H9 (cell line): ENCODE measurements around the gene PLAC8. TPM values are rescaled to one million over a fixed set of nuclear protein-coding genes. Genes with fewer than 3 reads are reported as not detected.

ENCODE experiments used
- DNase-seq: peaks from one replicate; pipeline ENCODE4 v3.0.0-alpha.2; 2017
- H2AFZ ChIP-seq: one replicate; pipeline ENCODE4 v1.6.1; 2013; ENCODE audit warnings: mild to moderate bottlenecking, low read length, control low read depth, moderate library complexity
- H2AK5ac ChIP-seq: 2 replicates; pipeline ENCODE4 v1.6.1; 2013; ENCODE audit warnings: low read length, control low read depth, mixed read lengths; ENCODE audit not compliant: insufficient read length
- H2BK120ac ChIP-seq: one replicate; pipeline ENCODE4 v1.6.1; 2013; ENCODE audit warnings: low read depth, mild to moderate bottlenecking, low read length, control low read depth, inconsistent platforms; ENCODE audit not compliant: poor library complexity, severe bottlenecking
- H2BK12ac ChIP-seq: 2 replicates; pipeline ENCODE4 v1.6.1; 2013; ENCODE audit warnings: low read length, control low read depth, mixed read lengths, low read depth; ENCODE audit not compliant: insufficient read length
- H2BK15ac ChIP-seq: 2 replicates; pipeline ENCODE4 v1.6.1; 2013; ENCODE audit warnings: low read depth, low read length, control low read depth
- H2BK20ac ChIP-seq: one replicate; pipeline ENCODE4 v1.6.1; 2013; ENCODE audit warnings: low read depth, mild to moderate bottlenecking, low read length, control low read depth, inconsistent platforms; ENCODE audit not compliant: poor library complexity, severe bottlenecking
- H2BK5ac ChIP-seq: 2 replicates; pipeline ENCODE4 v1.6.1; 2013; ENCODE audit warnings: low read length, control low read depth, mixed read lengths; ENCODE audit not compliant: insufficient read length
- H3K14ac ChIP-seq: 2 replicates; pipeline ENCODE4 v1.6.1; 2013; ENCODE audit warnings: low read length, control low read depth; ENCODE audit not compliant: insufficient read depth
- H3K18ac ChIP-seq: 2 replicates; pipeline ENCODE4 v1.6.1; 2013; ENCODE audit warnings: low read depth, mild to moderate bottlenecking, mixed read lengths, low read length, control low read depth; ENCODE audit not compliant: insufficient read length
- H3K23ac ChIP-seq: 2 replicates; pipeline ENCODE4 v1.6.1; 2013; ENCODE audit warnings: low read length, control low read depth, mixed read lengths, low read depth; ENCODE audit not compliant: insufficient read length
- H3K23me2 ChIP-seq: 2 replicates; pipeline ENCODE4 v1.6.1; 2013; ENCODE audit warnings: low read depth, mild to moderate bottlenecking, mixed read lengths, low read length, control low read depth; ENCODE audit not compliant: insufficient read length, poor library complexity, severe bottlenecking
- H3K27ac ChIP-seq: 2 replicates; pipeline ENCODE4 v1.5.1; 2013; ENCODE audit warnings: low read length, control low read depth, mixed read lengths, low read depth; ENCODE audit not compliant: insufficient read length
- H3K27me3 ChIP-seq: 2 replicates; pipeline ENCODE4 v1.6.1; 2013; ENCODE audit warnings: low read length, control low read depth, inconsistent platforms; ENCODE audit not compliant: insufficient read depth
- H3K4ac ChIP-seq: 2 replicates; pipeline ENCODE4 v1.6.1; 2013; ENCODE audit warnings: low read depth, mild to moderate bottlenecking, control low read depth, inconsistent platforms, low read length, moderate library complexity
- H3K4me1 ChIP-seq: 2 replicates; pipeline ENCODE4 v1.6.1; 2013; ENCODE audit warnings: low read length, control low read depth, inconsistent platforms; ENCODE audit not compliant: insufficient read depth
- H3K4me2 ChIP-seq: 2 replicates; pipeline ENCODE4 v1.6.1; 2013; ENCODE audit warnings: low read length, control low read depth, mixed read lengths; ENCODE audit not compliant: insufficient read length, insufficient read depth
- H3K56ac ChIP-seq: 2 replicates; pipeline ENCODE4 v1.6.1; 2013; ENCODE audit warnings: low read depth, mild to moderate bottlenecking, mixed read lengths, low read length, control low read depth; ENCODE audit not compliant: insufficient read length
- H3K79me1 ChIP-seq: 2 replicates; pipeline ENCODE4 v1.6.1; 2013; ENCODE audit warnings: low read depth, mild to moderate bottlenecking, moderate library complexity, low read length, control low read depth, inconsistent platforms; ENCODE audit not compliant: insufficient read depth, poor library complexity, severe bottlenecking
- H3K79me2 ChIP-seq: 2 replicates; pipeline ENCODE4 v1.6.1; 2013; ENCODE audit warnings: low read length, control low read depth, inconsistent platforms; ENCODE audit not compliant: insufficient read depth
- H3K9ac ChIP-seq: 2 replicates; pipeline ENCODE4 v1.6.1; 2013; ENCODE audit warnings: low read length, control low read depth, mixed read lengths; ENCODE audit not compliant: insufficient read length; ENCODE audit errors: extremely low read depth
- H3K9me3 ChIP-seq: one replicate; pipeline ENCODE4 v1.6.1; 2013; ENCODE audit warnings: low read depth, low read length, inconsistent platforms; ENCODE audit not compliant: control insufficient read depth
- H3T11ph ChIP-seq: one replicate; pipeline ENCODE4 v1.6.1; 2013; ENCODE audit warnings: mild to moderate bottlenecking, low read length, control low read depth, inconsistent platforms
- H4K20me1 ChIP-seq: one replicate; pipeline ENCODE4 v1.6.1; 2013; ENCODE audit not compliant: control insufficient read depth, insufficient read length, insufficient read depth
- H4K5ac ChIP-seq: 2 replicates; pipeline ENCODE4 v1.6.1; 2013; ENCODE audit warnings: low read depth, mild to moderate bottlenecking, mixed read lengths, low read length, control low read depth; ENCODE audit not compliant: insufficient read length
- H4K8ac ChIP-seq: replicated peaks from 2 replicates; pipeline ENCODE4 v1.6.1; 2013; ENCODE audit warnings: low read length, control low read depth, mixed read lengths, low read depth; ENCODE audit not compliant: insufficient read length
- H4K91ac ChIP-seq: 2 replicates; pipeline ENCODE4 v1.6.1; 2013; ENCODE audit warnings: low read depth, mild to moderate bottlenecking, moderate library complexity, mixed read lengths, low read length, control low read depth; ENCODE audit not compliant: insufficient read length
- H3K27ac Mint-ChIP-seq, 3 experiments: 2 replicates in 2 of 3; 3 replicates in 1 of 3; pipeline ENCODE4 v1.8.0; 2020 to 2021; ENCODE audit warnings: mixed read lengths in 3 of 3, mild to moderate bottlenecking in 1 of 3, moderate library complexity in 1 of 3
- H3K27me3 Mint-ChIP-seq: 2 replicates; pipeline ENCODE4 v1.8.0; 2021; ENCODE audit warnings: low read depth, mild to moderate bottlenecking, moderate library complexity, mixed read lengths
- H3K36me3 Mint-ChIP-seq, 3 experiments: 2 replicates in 2 of 3; 3 replicates in 1 of 3; pipeline ENCODE4 v1.8.0; 2020 to 2021; ENCODE audit warnings: low read depth in 3 of 3, mixed read lengths in 3 of 3; ENCODE audit not compliant: insufficient read depth in 1 of 3
- H3K4me1 Mint-ChIP-seq, 2 experiments: 2 replicates each; pipeline ENCODE4 v1.8.0; 2020; ENCODE audit warnings: mixed read lengths in 2 of 2
- H3K4me3 Mint-ChIP-seq, 2 experiments: 2 replicates in 1 of 2; 3 replicates in 1 of 2; pipeline ENCODE4 v1.8.0; 2020 to 2021; ENCODE audit warnings: mild to moderate bottlenecking in 2 of 2, mixed read lengths in 2 of 2, moderate library complexity in 1 of 2
- H3K9me3 Mint-ChIP-seq, 2 experiments: 2 replicates in 1 of 2; 3 replicates in 1 of 2; pipeline ENCODE4 v1.8.0; 2020; ENCODE audit warnings: mild to moderate bottlenecking in 2 of 2, mixed read lengths in 2 of 2, moderate library complexity in 1 of 2
- WGBS: extraction: QIAGEN DNeasy Blood & Tissue Kit; methylation state at CpG from one replicate; pipeline ENCODE4 v1.1.7; 2013; ENCODE audit warnings: missing lambda C conversion rate, low lambda C conversion rate, mixed read lengths; ENCODE audit not compliant: insufficient read length; ENCODE audit errors: extremely low coverage; 5-methylcytosine and 5-hydroxymethylcytosine counted together
- total RNA-seq: library from RNA; stranded (reverse); gene quantifications from 2 replicates; pipeline ENCODE4 v1.2.1, GENCODE V29; 2021
- TF ChIP-seq, protein P1 (sequence below): fragments of 200-600 bp; sonication (generic); conservative IDR thresholded peaks from 3 replicates; pipeline ENCODE4 v1.8.0; 2021; ENCODE audit warnings: antibody characterized with exemption, mild to moderate bottlenecking

The PLAC8 gene
- total RNA-seq, 1 experiment from 2014 or later = 1.6 TPM

DNA sequence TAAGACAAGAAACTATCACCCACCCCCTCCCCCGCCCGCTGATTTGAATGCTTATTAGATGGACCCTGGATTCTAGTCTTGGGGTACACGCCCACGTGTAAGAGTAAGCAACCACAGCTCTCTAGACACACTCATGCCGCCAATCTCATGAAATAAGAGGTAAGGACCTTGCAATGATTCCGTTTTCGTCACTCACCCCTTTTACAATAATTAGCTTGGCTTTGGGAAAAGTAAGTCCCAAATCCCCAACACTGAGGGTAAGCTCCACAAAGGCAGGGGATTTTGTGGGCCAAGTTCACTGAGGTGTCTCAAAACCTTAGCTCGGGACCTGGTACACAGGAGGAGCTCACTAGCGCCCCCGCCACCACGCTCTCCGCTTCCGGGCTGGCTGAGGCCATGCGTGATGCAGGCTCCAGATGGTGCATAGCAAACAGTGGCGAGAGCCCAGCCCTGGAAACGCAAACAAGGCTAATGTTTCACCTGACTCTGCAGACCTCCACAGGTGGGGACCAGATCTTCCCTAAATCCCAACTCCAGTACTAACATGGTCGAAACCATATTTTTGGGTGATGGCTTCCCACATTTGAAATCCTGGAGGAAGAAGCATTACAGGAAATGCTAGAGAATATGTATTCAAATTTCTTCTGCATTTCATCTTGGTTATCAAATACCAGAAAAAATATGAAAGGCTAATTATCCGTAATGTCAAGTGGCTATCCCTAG, 4.1 kb downstream of the PLAC8 start:
- Histone ChIP-seq H2BK12ac (no peak overlapping the region), H3K23me2 (peaks cover 5% of the 10 kb centered on the region), H2AFZ (peak overlapping the region; percentile 84), H3K27me3 (no peaks in the 10 kb centered on the region), H3K79me2 (no peaks in the 10 kb centered on the region), H3K4me1 (no peaks in the 10 kb centered on the region), H3K18ac (peak overlapping the region; percentile 13), H3K4ac (no peak overlapping the region), H3K9ac (peak overlapping the region; percentile 25), H4K5ac (no peak overlapping the region), H3K14ac (peak overlapping the region; percentile 59; the same call in 1 of the 2 replicates), H3K23ac (no peak overlapping the region), H3K56ac (no peak overlapping the region), H3K9me3 (no peaks in the 10 kb centered on the region), H3K79me1 (no peaks in the 10 kb centered on the region), H2BK120ac (no peak overlapping the region), H3K27ac (no peak overlapping the region), H4K20me1 (no peaks in the 10 kb centered on the region), H4K8ac (no peak overlapping the region), H2BK15ac (no peak overlapping the region), H2AK5ac (no peak overlapping the region), H2BK5ac (no peak overlapping the region), H4K91ac (no peak overlapping the region), H2BK20ac (no peak overlapping the region), H3T11ph (no peak overlapping the region), H3K4me2 (peak overlapping the region; percentile 76)
- Mint-ChIP-seq H3K4me1 (peaks cover 29 to 30% of the 10 kb centered on the region in 2 experiments), H3K4me3 (peak overlapping the region; percentile 66 to 84), H3K27ac (peak overlapping the region in 2 of 3 experiments; percentile 15 to 83; a peak in 2 of 7 replicates), H3K36me3 (no peaks in the 10 kb centered on the region), H3K9me3 (no peaks in the 10 kb centered on the region; a peak in 1 of 5 replicates), H3K27me3 (peaks cover 18% of the 10 kb centered on the region)
- no CpG with 5 or more reads among the region's 18 CpGs for WGBS
- peak; percentile 94 for DNase-seq
- TF ChIP-seq, protein P1, sequence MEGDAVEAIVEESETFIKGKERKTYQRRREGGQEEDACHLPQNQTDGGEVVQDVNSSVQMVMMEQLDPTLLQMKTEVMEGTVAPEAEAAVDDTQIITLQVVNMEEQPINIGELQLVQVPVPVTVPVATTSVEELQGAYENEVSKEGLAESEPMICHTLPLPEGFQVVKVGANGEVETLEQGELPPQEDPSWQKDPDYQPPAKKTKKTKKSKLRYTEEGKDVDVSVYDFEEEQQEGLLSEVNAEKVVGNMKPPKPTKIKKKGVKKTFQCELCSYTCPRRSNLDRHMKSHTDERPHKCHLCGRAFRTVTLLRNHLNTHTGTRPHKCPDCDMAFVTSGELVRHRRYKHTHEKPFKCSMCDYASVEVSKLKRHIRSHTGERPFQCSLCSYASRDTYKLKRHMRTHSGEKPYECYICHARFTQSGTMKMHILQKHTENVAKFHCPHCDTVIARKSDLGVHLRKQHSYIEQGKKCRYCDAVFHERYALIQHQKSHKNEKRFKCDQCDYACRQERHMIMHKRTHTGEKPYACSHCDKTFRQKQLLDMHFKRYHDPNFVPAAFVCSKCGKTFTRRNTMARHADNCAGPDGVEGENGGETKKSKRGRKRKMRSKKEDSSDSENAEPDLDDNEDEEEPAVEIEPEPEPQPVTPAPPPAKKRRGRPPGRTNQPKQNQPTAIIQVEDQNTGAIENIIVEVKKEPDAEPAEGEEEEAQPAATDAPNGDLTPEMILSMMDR = peak; percentile 76
